Body of pancreas (tissue), 4 donors: Measurements from ENCODE around the gene CD109. TPM values are rescaled to one million over a fixed set of nuclear protein-coding genes. Genes with fewer than 3 reads are reported as not detected.
"Not testable (repeated sequence)": the region's sequence is repeated elsewhere in the genome, so short reads cannot be mapped to it uniquely, and the experiment has no call there.

Source experiments
- ATAC-seq: fragments of 150-250 bp; one replicate; pipeline ENCODE4 v1.9.1; 2016
- DNase-seq, 4 donors: peaks; one replicate each; pipeline ENCODE4 v3.0.0-alpha.2; 2019
- H3K27ac ChIP-seq, 4 donors: fragments of 200-600 bp; sonication (generic); 1 replicate in 3 of 4; 2 replicates in 1 of 4; pipeline versions ENCODE4 v1.5.1 to v1.6.1; 2016 to 2019; ENCODE audit warnings: mild to moderate bottlenecking in 1 of 4, mixed read lengths in 1 of 4, moderate library complexity in 1 of 4
- H3K27me3 ChIP-seq, 2 donors: fragments of 200-600 bp; sonication (generic); one replicate each; pipeline ENCODE4 v1.6.0; 2016; ENCODE audit warnings: mild to moderate bottlenecking in 1 of 2
- H3K36me3 ChIP-seq, 2 donors: fragments of 200-600 bp; sonication (generic); replicated peaks in 1 of 2; 2 replicates each; pipeline ENCODE4 v1.5.1; 2016; ENCODE audit warnings: low read depth in 2 of 2; ENCODE audit not compliant: insufficient read depth in 1 of 2
- H3K4me1 ChIP-seq: fragments of 200-600 bp; sonication (generic); one replicate; pipeline ENCODE4 v1.6.0; 2016
- H3K4me3 ChIP-seq, 2 donors: fragments of 200-600 bp; sonication (generic); 1 replicate in 1 of 2; 2 replicates in 1 of 2; pipeline ENCODE4 v1.5.1; 2016 to 2019
- H3K9me3 ChIP-seq, 3 donors: fragments of 200-600 bp; sonication (generic); 1 replicate in 2 of 3; 2 replicates in 1 of 3; pipeline ENCODE4 v1.5.1; 2016
- POLR2A ChIP-seq, 3 donors: fragments of 450-650 bp; IDR thresholded peaks; one replicate each; pipeline ENCODE4 v1.6.1; 2016; ENCODE audit warnings: antibody characterized with exemption in 3 of 3, mild to moderate bottlenecking in 2 of 3
- WGBS, 2 donors: methylation state at CpG; one replicate each; pipeline ENCODE4 v1.1.5; 2017; 5-methylcytosine and 5-hydroxymethylcytosine counted together
- intact Hi-C: fragments of 100-400 bp; cut with DNase I; formaldehyde crosslinking; loops from one replicate; pipeline ENCODE4 v1.15.1; 2023
- total RNA-seq, 2 donors: library from RNA; depleted of rRNA; stranded (reverse); fragments of >200 nt; gene quantifications; one replicate each; pipeline ENCODE4 v1.1.0, GENCODE V29; 2016
- TF ChIP-seq, protein P1 (sequence below), 7 experiments: fragments of 450-650 bp in 4 of 7; fragments of 200-600 bp in 3 of 7; sonication (generic) in 3 of 7; IDR thresholded peaks; one replicate each; pipeline ENCODE4 v1.5.1; 2016 to 2019; ENCODE audit warnings: antibody characterized with exemption in 7 of 7

Gene CD109
- total RNA-seq, 2 donors from 2014 or later = 2.6 to 30.7 TPM

DNA sequence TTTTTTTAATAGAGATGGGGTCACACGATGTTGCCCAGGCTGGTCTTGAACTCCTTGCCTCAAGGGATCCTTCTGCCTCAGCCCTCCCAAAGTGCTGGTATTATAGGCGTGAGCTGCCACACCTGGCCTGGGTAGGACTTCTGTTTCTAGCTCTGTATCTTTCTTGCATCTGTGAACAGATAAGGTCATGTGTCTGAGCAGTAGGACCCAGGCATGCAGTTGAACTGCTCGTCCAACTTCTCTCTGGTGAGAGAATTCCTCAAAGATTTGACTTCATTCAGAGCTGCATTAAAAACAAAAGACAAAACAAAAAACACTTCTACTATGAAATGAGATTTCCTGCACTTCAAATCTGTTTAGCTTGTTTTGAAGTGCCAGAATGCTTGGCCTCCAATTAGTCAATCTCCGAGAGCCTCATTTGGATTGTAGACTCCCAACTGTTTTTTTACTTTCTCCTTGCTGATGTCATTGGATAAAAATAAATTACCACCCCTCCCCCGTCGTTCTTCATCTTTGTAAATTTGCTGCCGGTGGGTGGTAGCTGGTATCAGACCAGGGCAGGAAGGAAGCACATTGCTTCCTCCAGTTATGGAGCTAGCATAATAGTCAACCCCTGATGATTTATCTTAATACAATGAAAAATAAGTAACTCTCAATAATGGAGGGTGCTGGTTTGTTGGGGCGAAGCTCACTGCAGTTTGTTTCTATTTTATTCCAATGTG is 17.6 kb downstream of the CD109 start:
- DNase-seq = no peak

DNA sequence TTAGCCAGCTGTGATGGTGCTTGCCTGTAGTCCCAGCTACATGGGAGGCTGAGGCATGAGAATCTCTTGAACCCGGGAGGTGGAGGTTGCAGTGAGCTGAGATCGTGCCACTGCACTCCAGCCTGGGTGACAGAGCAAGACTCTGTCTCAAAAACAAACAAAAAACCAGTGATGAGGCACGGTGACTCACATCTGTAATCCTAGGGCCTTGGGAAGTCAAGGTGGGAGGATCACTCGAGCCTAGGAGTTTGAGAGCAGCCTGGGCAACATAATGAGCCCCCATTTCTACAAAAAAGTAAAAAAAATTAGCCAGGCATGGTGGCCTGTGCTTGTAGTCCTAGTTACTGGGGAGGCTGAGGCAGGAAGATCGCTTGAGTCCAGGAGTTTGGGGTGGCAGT is 19.1 kb downstream of the CD109 start:
- DNase-seq, H3K4me1 ChIP-seq, H3K36me3 ChIP-seq, intact Hi-C loops, H3K9me3 ChIP-seq, H3K4me3 ChIP-seq, H3K27me3 ChIP-seq, ATAC-seq, H3K27ac ChIP-seq: not testable (repeated sequence)
- WGBS, 2 donors = 82% methylated on average over 5 of the region's 5 CpGs

More for the DNA sequence above, 17.6 kb downstream of the CD109 start:
- no peak overlapping the region for H3K4me3 ChIP-seq
- H3K36me3 ChIP-seq = no peaks in the 10 kb centered on the region
- no peaks in the 10 kb centered on the region for H3K27me3 ChIP-seq
- no peaks in the 10 kb centered on the region for H3K9me3 ChIP-seq
- no peaks in the 10 kb centered on the region for H3K4me1 ChIP-seq
- WGBS, 2 donors = 52 to 59% methylated on average over 8 of the region's 8 CpGs
- H3K27ac ChIP-seq = no peak overlapping the region
- TF ChIP-seq, protein P1, sequence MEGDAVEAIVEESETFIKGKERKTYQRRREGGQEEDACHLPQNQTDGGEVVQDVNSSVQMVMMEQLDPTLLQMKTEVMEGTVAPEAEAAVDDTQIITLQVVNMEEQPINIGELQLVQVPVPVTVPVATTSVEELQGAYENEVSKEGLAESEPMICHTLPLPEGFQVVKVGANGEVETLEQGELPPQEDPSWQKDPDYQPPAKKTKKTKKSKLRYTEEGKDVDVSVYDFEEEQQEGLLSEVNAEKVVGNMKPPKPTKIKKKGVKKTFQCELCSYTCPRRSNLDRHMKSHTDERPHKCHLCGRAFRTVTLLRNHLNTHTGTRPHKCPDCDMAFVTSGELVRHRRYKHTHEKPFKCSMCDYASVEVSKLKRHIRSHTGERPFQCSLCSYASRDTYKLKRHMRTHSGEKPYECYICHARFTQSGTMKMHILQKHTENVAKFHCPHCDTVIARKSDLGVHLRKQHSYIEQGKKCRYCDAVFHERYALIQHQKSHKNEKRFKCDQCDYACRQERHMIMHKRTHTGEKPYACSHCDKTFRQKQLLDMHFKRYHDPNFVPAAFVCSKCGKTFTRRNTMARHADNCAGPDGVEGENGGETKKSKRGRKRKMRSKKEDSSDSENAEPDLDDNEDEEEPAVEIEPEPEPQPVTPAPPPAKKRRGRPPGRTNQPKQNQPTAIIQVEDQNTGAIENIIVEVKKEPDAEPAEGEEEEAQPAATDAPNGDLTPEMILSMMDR (IDR thresholded peaks at IDR 0.05) = no peak
- no peak for TF ChIP-seq POLR2A (IDR thresholded peaks at IDR 0.05)
- ATAC-seq = peak; percentile 40
- intact Hi-C loops = no loop called here

DNA sequence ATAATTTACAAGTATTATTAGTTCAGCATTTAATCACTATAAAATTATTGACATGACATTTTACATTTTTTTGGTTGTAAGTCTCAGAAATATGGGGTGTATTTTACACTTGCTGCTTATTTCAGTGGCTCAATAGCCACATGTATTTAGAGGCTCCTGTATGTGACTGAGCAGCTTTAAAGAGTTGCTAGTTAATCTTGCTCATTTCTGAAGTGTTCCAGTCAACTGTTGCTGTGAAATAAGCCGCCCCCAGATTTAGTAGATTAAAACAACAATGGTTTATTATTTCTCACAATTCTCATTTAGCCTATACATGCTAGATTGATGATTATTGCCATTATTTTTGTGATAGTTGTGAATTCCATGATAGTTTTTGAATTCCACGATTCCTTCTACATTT is 23.0 kb downstream of the CD109 start:
- H3K27ac ChIP-seq = no peak overlapping the region
- no peaks in the 10 kb centered on the region for H3K9me3 ChIP-seq
- no peak for DNase-seq
- intact Hi-C loops = no loop called here
- H3K27me3 ChIP-seq = no peaks in the 10 kb centered on the region
- no peak overlapping the region for H3K4me3 ChIP-seq
- H3K36me3 ChIP-seq = no peaks in the 10 kb centered on the region
- H3K4me1 ChIP-seq = no peaks in the 10 kb centered on the region
- ATAC-seq = no peak
- 56 to 57% methylated on average over 2 of the region's 2 CpGs for WGBS, 2 donors
- TF ChIP-seq, protein P1 (IDR thresholded peaks at IDR 0.05) = no peak
- TF ChIP-seq POLR2A (IDR thresholded peaks at IDR 0.05) = no peak

DNA sequence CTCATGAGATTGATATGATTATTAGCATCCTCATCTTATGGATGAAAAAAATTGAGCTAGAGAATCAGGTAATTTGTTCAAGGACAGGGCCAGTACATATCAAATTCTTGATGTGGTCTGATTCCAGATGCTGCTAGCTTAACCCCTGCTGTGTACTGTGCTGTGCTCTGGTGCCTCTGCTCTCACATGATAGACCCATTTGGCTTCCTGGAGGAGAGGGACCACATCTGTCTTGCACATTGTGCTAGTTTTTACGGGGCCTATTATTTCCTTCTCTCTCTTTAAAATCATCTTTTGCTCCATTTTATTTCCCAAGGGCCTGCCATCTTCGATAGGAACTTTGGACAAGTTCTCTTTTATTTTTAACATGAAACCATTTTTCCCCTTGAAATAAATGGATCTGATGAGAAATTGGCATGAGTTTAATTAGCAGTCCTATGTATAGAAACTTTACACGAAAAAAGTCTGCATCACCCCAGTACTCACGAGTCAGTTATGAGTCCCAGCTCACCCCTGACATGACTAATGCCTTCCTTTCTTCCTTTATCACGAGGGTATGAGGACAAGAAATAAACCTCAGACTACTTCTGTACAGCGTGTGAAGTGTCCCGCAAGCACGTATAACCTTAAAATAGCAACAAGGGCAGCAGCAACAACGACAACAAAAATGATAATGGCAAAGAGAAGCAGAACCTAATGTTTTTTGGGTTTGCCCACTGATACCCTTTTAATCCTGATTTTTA is 26.5 kb downstream of the CD109 start:
- Histone ChIP-seq H3K9me3 (no peaks in the 10 kb centered on the region), H3K4me3 (no peak overlapping the region), H3K4me1 (no peaks in the 10 kb centered on the region), H3K27ac (no peak overlapping the region), H3K27me3 (no peaks in the 10 kb centered on the region), H3K36me3 (no peaks in the 10 kb centered on the region)
- 46 to 58% methylated on average over 9 of the region's 9 CpGs for WGBS, 2 donors
- ATAC-seq (no peak), DNase-seq (no peak)
- no peak for TF ChIP-seq POLR2A (IDR thresholded peaks at IDR 0.05)
- TF ChIP-seq, protein P1 (IDR thresholded peaks at IDR 0.05) = no peak
- intact Hi-C loops = no loop called here

DNA sequence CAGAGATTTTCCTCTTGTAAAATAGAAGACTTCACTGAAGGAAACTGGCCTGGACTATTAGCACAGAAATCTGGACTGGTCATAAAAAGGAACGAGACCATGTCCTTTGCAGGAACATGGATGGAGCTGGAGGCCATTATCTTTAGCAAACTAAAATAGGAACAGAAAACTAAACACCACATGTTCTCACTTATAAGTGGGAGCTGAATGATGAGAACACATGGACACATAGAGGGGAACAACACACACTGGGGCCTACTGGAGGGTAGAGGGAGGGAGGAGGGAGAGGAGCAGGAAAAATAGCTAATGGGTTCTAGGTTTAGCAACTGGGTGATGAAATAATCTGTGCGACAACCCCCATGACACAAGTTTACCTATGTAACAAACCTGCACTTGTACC is 27.5 kb downstream of the CD109 start:
- DNase-seq, H3K36me3 ChIP-seq, H3K27me3 ChIP-seq, intact Hi-C loops, H3K4me3 ChIP-seq, H3K9me3 ChIP-seq, ATAC-seq, H3K4me1 ChIP-seq, H3K27ac ChIP-seq: not testable (repeated sequence)
- WGBS, 2 donors = 84 to 86% methylated on average over 2 of the region's 2 CpGs
